Choroid plexus epithelial cell (primary cell): Measurements from ENCODE around the gene RFX1.

ENCODE experiments used
- DNase-seq: peaks from one replicate; pipeline ENCODE4 v3.0.0-alpha.2; 2010; ENCODE audit warnings: low read depth
- H3K4me3 ChIP-seq: 2 replicates; pipeline ENCODE4 v1.5.1; 2011; ENCODE audit warnings: low read depth, mild to moderate bottlenecking, control low read depth, low read length, moderate library complexity
- CTCF ChIP-seq: conservative IDR thresholded peaks from 2 replicates; pipeline ENCODE4 v1.5.1; 2011; ENCODE audit warnings: low read depth, mild to moderate bottlenecking, control low read depth, inconsistent platforms, low read length, moderate library complexity

Gene RFX1

GRCh38 chr19:13987101-13987890 is 18.8 kb downstream of the RFX1 start:
- DNase-seq, result no peak
- no peak for TF ChIP-seq CTCF
- H3K4me3 ChIP-seq, result no peak overlapping the region

- DNase-seq, result peak; percentile 78
- TF ChIP-seq CTCF, result no peak
- H3K4me3 ChIP-seq, result peak overlapping the region; percentile 40
Observed at GRCh38 chr19:13986348-13986904, 19.7 kb downstream of the RFX1 start.

GRCh38 chr19:13985771-13986347 is 20.3 kb downstream of the RFX1 start:
- no peak overlapping the region for H3K4me3 ChIP-seq
- TF ChIP-seq CTCF, result no peak
- DNase-seq, result no peak

DNA sequence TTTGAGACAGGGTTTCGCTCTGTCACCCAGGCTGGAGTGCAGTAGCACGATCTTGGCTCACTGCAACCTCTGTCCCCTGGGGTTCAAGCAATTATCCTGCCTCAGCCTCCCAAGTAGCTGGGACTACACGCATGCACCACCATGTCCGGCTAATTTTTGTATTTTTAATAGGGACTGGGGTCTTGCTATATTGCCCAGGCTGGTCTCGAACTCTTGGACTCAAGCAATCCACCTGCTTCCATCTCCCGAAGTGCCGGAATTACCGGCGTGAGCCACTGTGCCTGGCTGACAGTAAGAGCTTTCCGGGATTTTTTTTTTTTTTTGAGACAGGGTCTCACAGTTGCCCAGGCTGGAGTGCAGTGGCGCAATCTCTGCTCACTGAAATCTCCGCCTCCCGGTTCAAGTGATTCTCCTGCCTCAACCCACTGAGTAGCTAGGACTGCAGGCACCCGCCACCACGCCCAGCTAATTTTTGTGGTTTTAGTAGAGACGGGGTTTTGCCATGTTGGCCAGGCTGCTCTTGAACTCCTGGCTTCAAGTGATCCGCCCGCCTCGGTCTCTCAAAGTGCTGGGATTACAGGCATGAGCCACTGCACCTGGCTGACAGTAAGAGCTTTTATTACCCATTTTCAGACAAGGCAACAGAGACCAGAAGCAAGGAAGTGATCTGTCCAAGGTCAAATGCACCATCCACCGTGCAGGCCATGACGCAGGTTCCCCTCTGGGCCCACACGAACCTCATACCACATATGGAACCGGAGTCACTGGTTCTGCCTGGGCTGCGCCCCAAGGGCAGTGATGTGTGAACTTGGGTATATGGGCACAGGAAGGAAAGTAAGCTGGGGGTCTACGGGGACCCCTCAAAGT is 21.0 kb downstream of the RFX1 start:
- no peak for TF ChIP-seq CTCF
- no peak for DNase-seq
- H3K4me3 ChIP-seq, result no peak overlapping the region

DNA sequence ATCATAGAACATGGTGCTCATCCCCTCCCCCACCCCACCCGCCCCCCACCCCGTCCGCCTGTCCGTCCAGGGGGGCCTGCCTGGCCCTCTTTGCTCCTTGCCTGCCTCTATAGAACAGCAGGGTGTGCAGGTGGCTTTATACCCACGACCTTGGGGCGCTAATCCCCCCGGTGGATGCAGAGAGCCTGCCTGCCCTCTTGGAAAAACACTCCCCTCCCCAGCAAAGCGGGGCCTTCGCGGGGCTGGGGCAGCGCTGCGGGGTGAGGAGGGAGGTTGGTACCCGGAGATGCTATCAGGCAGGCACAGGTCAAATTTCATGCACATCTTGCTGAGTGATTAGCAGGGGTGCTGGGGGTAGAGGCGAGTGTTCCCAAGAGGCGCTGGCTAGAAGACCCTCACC is 21.9 kb downstream of the RFX1 start:
- no peak overlapping the region for H3K4me3 ChIP-seq
- no peak for DNase-seq

More for the DNA sequence above, 21.9 kb downstream of the RFX1 start:
- no peak for TF ChIP-seq CTCF
